K562 (cell line): ENCODE measurements around the gene KBTBD13. TPM values are rescaled to one million over a fixed set of nuclear protein-coding genes. Genes with fewer than 3 reads are reported as not detected.

Source experiments
- BDP1 ChIP-seq: IDR thresholded peaks from 3 replicates; pipeline ENCODE4 v1.6.1; 2011; ENCODE audit not compliant: insufficient read length, insufficient read depth
- CEBPB ChIP-seq: fragments of 450-650 bp; IDR thresholded peaks from 2 replicates; pipeline ENCODE4 v1.6.1; 2016; ENCODE audit warnings: missing genetic modification characterization, missing compliant biosample characterization
- DLX4 ChIP-seq: fragments of 250-450 bp; sonication (Bioruptor Pico); IDR thresholded peaks from 2 replicates; pipeline ENCODE4 v1.6.1; 2021; ENCODE audit warnings: mild to moderate bottlenecking
- GATAD2B ChIP-seq: fragments of 450-650 bp; IDR thresholded peaks from 2 replicates; pipeline ENCODE4 v1.6.1; 2017; ENCODE audit warnings: mild to moderate bottlenecking, borderline replicate concordance
- GMEB1 ChIP-seq: fragments of 250-450 bp; sonication (Bioruptor Pico); IDR thresholded peaks from 2 replicates; pipeline ENCODE4 v1.4.0; 2020; ENCODE audit warnings: mild to moderate bottlenecking
- HMG20A ChIP-seq: fragments of 450-650 bp; formaldehyde crosslinking; conservative IDR thresholded peaks from 2 replicates; pipeline ENCODE4 v1.4.0; 2020; ENCODE audit warnings: mild to moderate bottlenecking, mixed read lengths
- HNRNPL ChIP-seq: fragments of 200-400 bp; formaldehyde crosslinking; IDR thresholded peaks from 2 replicates; pipeline ENCODE4 v1.6.1; 2017; ENCODE audit warnings: low read depth, mild to moderate bottlenecking, low read length
- HNRNPUL1 ChIP-seq: fragments of 200-400 bp; formaldehyde crosslinking; IDR thresholded peaks from 2 replicates; pipeline ENCODE4 v1.6.1; 2017; ENCODE audit warnings: low read length
- KDM5B ChIP-seq: fragments of 200-600 bp; sonication (generic); IDR thresholded peaks from 2 replicates; pipeline ENCODE4 v1.6.1; 2012; ENCODE audit warnings: low read depth, mild to moderate bottlenecking, moderate library complexity, low read length, control low read depth, inconsistent platforms; ENCODE audit not compliant: insufficient replicate concordance
- MEIS2 ChIP-seq: fragments of 450-650 bp; IDR thresholded peaks from 2 replicates; pipeline ENCODE4 v1.6.1; 2014; ENCODE audit warnings: mild to moderate bottlenecking; ENCODE audit not compliant: partially characterized antibody
- MLLT1 ChIP-seq, 2 experiments: fragments of 450-650 bp; IDR thresholded peaks; 2 replicates each; pipeline ENCODE4 v1.6.1; 2016
- POLR2H ChIP-seq: IDR thresholded peaks from 2 replicates; pipeline ENCODE4 v1.6.1; 2016; ENCODE audit warnings: missing genetic modification characterization, low read depth, mild to moderate bottlenecking, control low read depth, missing compliant biosample characterization, moderate library complexity
- RBM39 ChIP-seq: fragments of 200-400 bp; formaldehyde crosslinking; optimal IDR thresholded peaks from 2 replicates; pipeline ENCODE3; 2018; ENCODE audit warnings: low read depth, low read length
- RERE ChIP-seq: sonication (generic); formaldehyde crosslinking; IDR thresholded peaks from 2 replicates; pipeline ENCODE4 v1.8.0; 2023; ENCODE audit warnings: missing genetic modification reagents, mild to moderate bottlenecking, borderline replicate concordance
- ZBTB12 ChIP-seq: fragments of 250-450 bp; sonication (Bioruptor Pico); IDR thresholded peaks from 2 replicates; pipeline ENCODE4 v1.4.0; 2020
- ZBTB7A ChIP-seq: IDR thresholded peaks from 2 replicates; pipeline ENCODE4 v1.6.1; 2011; ENCODE audit warnings: low read depth, mild to moderate bottlenecking, low read length, moderate library complexity, borderline replicate concordance; ENCODE audit not compliant: control insufficient read depth
- ZNF212 ChIP-seq: fragments of 450-650 bp; formaldehyde crosslinking; IDR thresholded peaks from 2 replicates; pipeline ENCODE4 v1.4.0; 2020; ENCODE audit warnings: mild to moderate bottlenecking
- polyA plus RNA-seq, 8 experiments: library from polyadenylated mRNA; depleted of rRNA in 4 of 8; stranded (reverse) in 5 of 8; unstranded in 3 of 8; fragments of >200 nt; fragmentation: Nextera tagmentation in 2 of 8; fragmentation: Illumina TruSeq in 1 of 8; extraction: Ambion mirVana in 2 of 8; extraction: Trizol in 1 of 8; gene quantifications; 2 replicates each; pipeline versions ENCODE4 v1.2.1 to v1.2.3, GENCODE V29; 2011 to 2014; ENCODE audit warnings: inconsistent platforms in 1 of 8, missing spikeins in 1 of 8
- total RNA-seq, 7 experiments: library from RNA; depleted of rRNA in 6 of 7; stranded (reverse); fragments of >200 nt in 6 of 7; fragmentation: Illumina TruSeq in 2 of 7; extraction: Trizol in 2 of 7; gene quantifications; 2 replicates each; pipeline versions ENCODE4 v1.2.1 to v1.2.3, GENCODE V29; 2011 to 2021; ENCODE audit warnings: low replicate concordance in 1 of 7

Gene KBTBD13
- total and polyA plus RNA-seq, 9 of the 15 experiments (the other 6 are each of a cell fraction or from before 2014, with no cell fraction given), result 0.07 to 0.13 (median 0.10) TPM; not detected in 3

- no peak for TF ChIP-seq RERE (CRISPR knock-in tag)
- no peak for TF ChIP-seq HNRNPL
- TF ChIP-seq MLLT1 (IDR thresholded peaks at IDR 0.05), result no peak
- TF ChIP-seq POLR2H (tag), result no peak
- no peak for TF ChIP-seq HMG20A
- TF ChIP-seq CEBPB (tag), result no peak
- no peak for TF ChIP-seq ZBTB12
- TF ChIP-seq KDM5B, result no peak
- no peak for TF ChIP-seq DLX4 (CRISPR knock-in tag)
- no peak for TF ChIP-seq GATAD2B
- no peak for TF ChIP-seq ZBTB7A
- no peak for TF ChIP-seq GMEB1 (CRISPR knock-in tag)
- no peak for TF ChIP-seq RBM39
- TF ChIP-seq HNRNPUL1, result no peak
- no peak for TF ChIP-seq ZNF212 (CRISPR knock-in tag)
- TF ChIP-seq MEIS2, result peak; percentile 70
- no peak for TF ChIP-seq BDP1
Measured at GRCh38 chr15:65054333-65055200, 22.0 kb upstream of the KBTBD13 start (continued).
